Liver (tissue), 9 donors: ENCODE data around the gene RANBP1. TPM values are rescaled to one million over a fixed set of nuclear protein-coding genes. Genes with fewer than 3 reads are reported as not detected.

Experiments
- DNase-seq: peaks from one replicate; pipeline ENCODE4 v3.0.0-alpha.2; 2017; ENCODE audit warnings: low spot score
- H3K27ac ChIP-seq, 2 donors: one replicate each; pipeline ENCODE4 v1.7.0; 2013; ENCODE audit warnings: inconsistent platforms in 2 of 2, low read length in 2 of 2, control low read depth in 1 of 2, low read depth in 1 of 2, mild to moderate bottlenecking in 1 of 2
- H3K27me3 ChIP-seq, 4 donors: one replicate each; pipeline versions ENCODE4 v1.6.1 to v1.7.0; 2013; ENCODE audit warnings: low read length in 3 of 4, inconsistent platforms in 1 of 4, mild to moderate bottlenecking in 1 of 4, moderate library complexity in 1 of 4; ENCODE audit not compliant: control insufficient read depth in 4 of 4, insufficient read depth in 4 of 4
- H3K36me3 ChIP-seq, 4 donors: one replicate each; pipeline versions ENCODE4 v1.6.1 to v1.7.0; 2013; ENCODE audit warnings: low read length in 3 of 4, mild to moderate bottlenecking in 3 of 4, low read depth in 1 of 4, moderate library complexity in 1 of 4; ENCODE audit not compliant: control insufficient read depth in 4 of 4, insufficient read depth in 3 of 4
- H3K4me1 ChIP-seq, 4 donors: one replicate each; pipeline versions ENCODE4 v1.6.1 to v1.7.0; 2013; ENCODE audit warnings: low read length in 3 of 4, mild to moderate bottlenecking in 3 of 4, moderate library complexity in 1 of 4; ENCODE audit not compliant: control insufficient read depth in 4 of 4, insufficient read depth in 4 of 4
- H3K4me3 ChIP-seq, 3 donors: one replicate each; pipeline versions ENCODE4 v1.6.1 to v1.7.0; 2013; ENCODE audit warnings: low read length in 3 of 3, control low read depth in 1 of 3, low read depth in 1 of 3, mild to moderate bottlenecking in 1 of 3
- H3K9ac ChIP-seq, 2 donors: one replicate each; pipeline ENCODE4 v1.7.0; 2013; ENCODE audit warnings: low read length in 2 of 2, mild to moderate bottlenecking in 2 of 2, moderate library complexity in 2 of 2, control low read depth in 1 of 2, low read depth in 1 of 2
- H3K9me3 ChIP-seq, 4 donors: one replicate each; pipeline versions ENCODE4 v1.6.1 to v1.7.0; 2013; ENCODE audit warnings: low read length in 3 of 4; ENCODE audit not compliant: control insufficient read depth in 4 of 4
- ATF3 ChIP-seq: IDR thresholded peaks from 2 replicates; pipeline ENCODE4 v1.6.1; 2016; ENCODE audit warnings: antibody characterized with exemption
- CTCF ChIP-seq: fragments of 150-350 bp; IDR thresholded peaks from 2 replicates; pipeline ENCODE4 v1.5.1; 2017; ENCODE audit warnings: improper control_type of control experiment, low read depth, low read length; ENCODE audit not compliant: missing input control
- EGR1 ChIP-seq, 2 donors: IDR thresholded peaks; 2 replicates each; pipeline ENCODE4 v1.6.1; 2016 to 2018; ENCODE audit warnings: antibody characterized with exemption in 2 of 2, low read depth in 2 of 2
- FOXA1 ChIP-seq: IDR thresholded peaks from 2 replicates; pipeline ENCODE4 v1.6.1; 2016; ENCODE audit warnings: antibody characterized with exemption
- FOXA2 ChIP-seq: IDR thresholded peaks from 2 replicates; pipeline ENCODE4 v1.6.1; 2016; ENCODE audit warnings: antibody characterized with exemption
- GABPA ChIP-seq, 2 donors: IDR thresholded peaks in 1 of 2; conservative IDR thresholded peaks in 1 of 2; 2 replicates each; pipeline ENCODE4 v1.6.1; 2016; ENCODE audit warnings: antibody characterized with exemption in 2 of 2, mild to moderate bottlenecking in 1 of 2, moderate library complexity in 1 of 2
- HNF4A ChIP-seq, 2 donors: conservative IDR thresholded peaks; 2 replicates each; pipeline ENCODE4 v1.6.1; 2016; ENCODE audit warnings: antibody characterized with exemption in 2 of 2, mild to moderate bottlenecking in 2 of 2
- HNF4G ChIP-seq: IDR thresholded peaks from 2 replicates; pipeline ENCODE4 v1.6.1; 2016; ENCODE audit warnings: antibody characterized with exemption
- JUND ChIP-seq, 2 donors: IDR thresholded peaks; 2 replicates each; pipeline ENCODE4 v1.6.1; 2016; ENCODE audit warnings: antibody characterized with exemption in 2 of 2
- MAX ChIP-seq: IDR thresholded peaks from 2 replicates; pipeline ENCODE4 v1.6.1; 2016; ENCODE audit warnings: antibody characterized with exemption
- NR2F2 ChIP-seq: IDR thresholded peaks from 2 replicates; pipeline ENCODE4 v1.6.1; 2016; ENCODE audit warnings: antibody characterized with exemption
- RAD21 ChIP-seq, 2 donors: IDR thresholded peaks; 2 replicates each; pipeline ENCODE4 v1.6.1; 2016; ENCODE audit warnings: antibody characterized with exemption in 2 of 2, mild to moderate bottlenecking in 2 of 2
- REST ChIP-seq: IDR thresholded peaks from 2 replicates; pipeline ENCODE4 v1.6.1; 2016; ENCODE audit warnings: antibody characterized with exemption, mild to moderate bottlenecking
- RXRA ChIP-seq, 2 donors: IDR thresholded peaks; 2 replicates each; pipeline ENCODE4 v1.6.1; 2017 to 2018; ENCODE audit warnings: antibody characterized with exemption in 2 of 2, mild to moderate bottlenecking in 1 of 2
- SP1 ChIP-seq: IDR thresholded peaks from 2 replicates; pipeline ENCODE4 v1.6.1; 2018; ENCODE audit warnings: antibody characterized with exemption, mild to moderate bottlenecking
- TAF1 ChIP-seq: conservative IDR thresholded peaks from 2 replicates; pipeline ENCODE4 v1.6.1; 2016; ENCODE audit warnings: antibody characterized with exemption, mild to moderate bottlenecking
- YY1 ChIP-seq: IDR thresholded peaks from 2 replicates; pipeline ENCODE4 v1.6.1; 2016; ENCODE audit warnings: antibody characterized with exemption, mild to moderate bottlenecking
- ZBTB33 ChIP-seq: IDR thresholded peaks from 2 replicates; pipeline ENCODE4 v1.6.1; 2016; ENCODE audit warnings: antibody characterized with exemption
- WGBS: extraction: QIAGEN DNeasy Blood & Tissue Kit; methylation state at CpG from one replicate; pipeline ENCODE4 v1.1.7; 2013; 5-methylcytosine and 5-hydroxymethylcytosine counted together
- polyA plus RNA-seq, 2 donors: library from polyadenylated mRNA; stranded (reverse) in 1 of 2; unstranded in 1 of 2; fragments of 200-250 nt in 1 of 2; fragments of >200 nt in 1 of 2; fragmentation: Nextera tagmentation in 1 of 2; extraction: Ambion mirVana in 1 of 2; gene quantifications; one replicate each; pipeline versions ENCODE4 v1.2.1 to v1.2.3, GENCODE V29; 2013 to 2015
- total RNA-seq, 2 donors: library from RNA; depleted of rRNA; stranded (reverse); fragments of >200 nt; gene quantifications; one replicate each; pipeline ENCODE4 v1.2.3, GENCODE V29; 2014
- donor health status: healthy.
- donor health status: healthy.
- donor health status: healthy.
- donor health status: healthy.
- donor health status: healthy.

RANBP1 gene
- total and polyA plus RNA-seq, 4 donors, result 62.3 to 102 (median 87.8) TPM

- TF ChIP-seq MAX, result no peak
- Histone ChIP-seq H3K4me1 (peaks cover 9 to 12% (median 11%) of the 10 kb centered on the region in 4 donors), H3K9me3 (no peaks in the 10 kb centered on the region), H3K9ac (no peak overlapping the region), H3K4me3 (no peak overlapping the region), H3K27me3 (no peaks in the 10 kb centered on the region), H3K36me3 (no peaks in the 10 kb centered on the region), H3K27ac (no peak overlapping the region)
- no peak for DNase-seq
- 79% methylated on average over 6 of the region's 6 CpGs for WGBS
Observed at GRCh38 chr22:20076627-20077172, 39.2 kb upstream of the RANBP1 start.

GRCh38 chr22:20079745-20080444 is 36.0 kb upstream of the RANBP1 start, which contains the start of gene DGCR8:
TSS of gene DGCR8 (plus strand) at chr22:20080241. CDS start at chr22:20085964, 5,723 bp downstream.
- Histone ChIP-seq H3K4me1 (peaks cover 19 to 41% (median 37%) of the 10 kb centered on the region in 4 donors), H3K27me3 (no peaks in the 10 kb centered on the region), H3K4me3 (peak within 1 kb of the TSS; percentile 88 to 92 (median 90)), H3K27ac (peak within 1 kb of the TSS; percentile 78 to 89), H3K36me3 (no peaks in the 10 kb centered on the region), H3K9me3 (no peaks in the 10 kb centered on the region), H3K9ac (peak within 1 kb of the TSS; percentile 61 to 89)
- peak; percentile 28 for TF ChIP-seq TAF1
- no peak for TF ChIP-seq JUND (IDR thresholded peaks at IDR 0.05)
- TF ChIP-seq REST, result peak; percentile 94
- no peak for TF ChIP-seq NR2F2
- peak in 1 of 2 donors; percentile 24 for TF ChIP-seq RXRA (IDR thresholded peaks at IDR 0.05)
- TF ChIP-seq HNF4A (conservative IDR thresholded peaks at IDR 0.05), result peak in 1 of 2 donors; percentile 24
- peak in 1 of 2 donors; percentile 43 for TF ChIP-seq RAD21 (IDR thresholded peaks at IDR 0.05)
- no peak for TF ChIP-seq HNF4G
- peak in 1 of 2 donors; percentile 80 for TF ChIP-seq GABPA (IDR thresholded peaks at IDR 0.05 in 1 of 2, conservative IDR thresholded peaks at IDR 0.05 in 1 of 2)
- no peak for TF ChIP-seq ZBTB33
- peak; percentile 95 for TF ChIP-seq YY1
- TF ChIP-seq SP1, result peak; percentile 35
- no peak for TF ChIP-seq EGR1 (IDR thresholded peaks at IDR 0.05; ENCODE audit: low read depth in 2 of 2)
- no peak for TF ChIP-seq FOXA2
- peak; percentile 68 for TF ChIP-seq MAX
- TF ChIP-seq CTCF, result peak; percentile 6
- TF ChIP-seq ATF3, result no peak
- no peak for TF ChIP-seq FOXA1
- under 1% methylated on average over 100 of the region's 100 CpGs for WGBS
- peak; percentile 86 for DNase-seq
